ENCODE measurements around the gene ANKRD10. TPM values are rescaled to one million over a fixed set of nuclear protein-coding genes. Genes with fewer than 3 reads are reported as not detected.

The ANKRD10 gene
- total and polyA plus RNA-seq, 2 of the 8 experiments (the other 6 are each of a cell fraction or from before 2014, with no cell fraction given), result 146 to 218 TPM

DNA sequence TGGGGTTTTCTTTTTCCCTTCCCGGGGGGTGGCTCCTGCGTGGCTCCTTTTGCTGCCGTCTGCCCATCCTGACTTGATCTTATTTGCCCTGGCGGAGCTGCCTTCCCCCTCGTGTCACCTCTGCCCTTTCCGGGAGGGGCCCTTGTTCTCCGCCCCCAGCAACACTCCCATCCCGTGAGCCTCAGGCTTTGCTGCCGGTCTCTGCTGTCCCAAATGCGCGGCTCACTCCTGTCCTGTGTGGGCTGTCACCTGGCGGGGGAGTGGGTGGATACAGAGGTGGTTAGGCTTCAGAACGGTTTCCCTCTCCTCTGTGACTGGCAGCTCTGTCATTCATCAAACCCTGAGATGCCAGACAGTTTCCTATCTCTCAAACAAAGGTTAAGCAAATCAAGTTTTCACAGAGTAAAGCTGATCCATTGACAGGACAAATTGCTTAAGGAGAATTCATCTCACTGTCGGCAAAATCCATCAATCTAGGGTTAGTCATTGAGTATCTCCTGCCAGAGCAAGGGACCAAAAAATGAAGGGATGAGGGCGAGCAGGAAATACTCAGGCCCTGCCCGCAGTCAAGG, 84.0 kb downstream of the ANKRD10 start:
- no peak overlapping the region for H2AFZ ChIP-seq (ENCODE audit: low read length)
- H3K56ac ChIP-seq (replicated peaks; ENCODE audit: insufficient read length, low read depth, low read length), result no peak overlapping the region
- FAIRE-seq (no peak), DNase-seq (ENCODE audit: low read depth in 1 of 2, low spot score in 2 of 2) (no peak)
- H3K27ac ChIP-seq (ENCODE audit: low read depth, low read length), result no peak overlapping the region
- H2BK120ac ChIP-seq (replicated peaks; ENCODE audit: low read depth, low read length), result no peak overlapping the region
- H2BK20ac ChIP-seq (ENCODE audit: low read length), result no peak overlapping the region
- no peaks in the 10 kb centered on the region for H3K23me2 ChIP-seq (ENCODE audit: low read depth, low read length)
- no peak overlapping the region for H3K23ac ChIP-seq (ENCODE audit: insufficient read length)
- peaks cover 0 to 1% of the 10 kb centered on the region in 2 experiments for H4K20me1 ChIP-seq (replicated peaks in 1 of 2; ENCODE audit: control insufficient read depth in 1 of 2, insufficient read depth in 2 of 2, low read length in 2 of 2)
- ChIA-PET CTCF (ENCODE audit: partially characterized antibody) (interaction anchor here (1.0 kb wide), 1 partner anchor 16 kb away, joined by 3 read pairs; no protein-coding TSS in a partner anchor), POLR2A (ENCODE audit: partially characterized antibody) (no interaction called here)
- H3K4me2 ChIP-seq (ENCODE audit: insufficient read depth in 1 of 2, low read depth in 2 of 2, low read length in 2 of 2), result no peak overlapping the region
- H4K91ac ChIP-seq (replicated peaks; ENCODE audit: insufficient read length, low read length), result no peak overlapping the region
- H3K18ac ChIP-seq (ENCODE audit: extremely low read depth, low read length), result no peak overlapping the region
- no peak overlapping the region for H3K14ac ChIP-seq (ENCODE audit: insufficient read length)
- no peak overlapping the region for H3K4me3 ChIP-seq (ENCODE audit: extremely low read depth in 1 of 4, insufficient read depth in 2 of 4, low read depth in 3 of 4, low read length in 4 of 4)
- H3K79me1 ChIP-seq (ENCODE audit: low read depth, low read length), result no peaks in the 10 kb centered on the region
- no peak overlapping the region for H2BK15ac ChIP-seq (ENCODE audit: low read length)
- H3K4ac ChIP-seq (replicated peaks; ENCODE audit: insufficient read length, low read depth, low read length), result no peak overlapping the region
- no peaks in the 10 kb centered on the region for H3K4me1 ChIP-seq (replicated peaks in 1 of 4; ENCODE audit: control insufficient read depth in 3 of 4, insufficient read depth in 4 of 4, low read length in 3 of 4)
- H2BK5ac ChIP-seq (ENCODE audit: low read depth, low read length), result no peak overlapping the region
- H3K27me3 ChIP-seq (replicated peaks in 1 of 4; ENCODE audit: control insufficient read depth in 3 of 4, extremely low read depth in 1 of 4, insufficient read depth in 3 of 4, low read length in 3 of 4), result no peaks in the 10 kb centered on the region; a peak in 1 of 7 replicates
- 90% methylated on average over 15 of the region's 16 CpGs; no CpG with 5 or more reads in 1 of the 2 experiments for WGBS, 2 experiments (ENCODE audit: extremely low coverage in 1 of 2, insufficient coverage in 1 of 2, insufficient read length in 1 of 2, insufficient replicate concordance in 2 of 2, low coverage in 1 of 2, low lambda C conversion rate in 2 of 2, missing lambda C conversion rate in 1 of 2)
- TF ChIP-seq, protein P1, sequence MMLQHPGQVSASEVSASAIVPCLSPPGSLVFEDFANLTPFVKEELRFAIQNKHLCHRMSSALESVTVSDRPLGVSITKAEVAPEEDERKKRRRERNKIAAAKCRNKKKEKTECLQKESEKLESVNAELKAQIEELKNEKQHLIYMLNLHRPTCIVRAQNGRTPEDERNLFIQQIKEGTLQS (IDR thresholded peaks at IDR 0.05; ENCODE audit: insufficient read depth, low read depth, low read length), result no peak
- TF ChIP-seq KDM5A (IDR thresholded peaks at IDR 0.05; ENCODE audit: low read length), result no peak
- no peak for TF ChIP-seq SIRT6 (IDR thresholded peaks at IDR 0.05; ENCODE audit: low read length)
- no peak for TF ChIP-seq TEAD4 (IDR thresholded peaks at IDR 0.05; ENCODE audit: low read depth, low read length)
- no peak overlapping the region for H4K5ac ChIP-seq (ENCODE audit: insufficient read length, low read depth, low read length)
- H3K9ac ChIP-seq (replicated peaks in 1 of 4; ENCODE audit: extremely low read depth in 1 of 4, low read depth in 3 of 4, low read length in 3 of 4), result no peak overlapping the region
- H3K9me3 ChIP-seq (ENCODE audit: insufficient read depth in 2 of 2, low read depth in 1 of 2, low read length in 1 of 2), result no peaks in the 10 kb centered on the region
- no peak overlapping the region; the same call in 1 of the 2 replicates for H4K8ac ChIP-seq (ENCODE audit: extremely low read depth, insufficient read depth, low read length)
- no peaks in the 10 kb centered on the region for H3K79me2 ChIP-seq (ENCODE audit: control insufficient read depth in 1 of 2, insufficient read depth in 2 of 2, low read length in 2 of 2)
- H3K36me3 ChIP-seq (ENCODE audit: control insufficient read depth in 2 of 4, insufficient read depth in 4 of 4, low read length in 3 of 4), result no peaks in the 10 kb centered on the region
- no peak overlapping the region for H2AK5ac ChIP-seq (ENCODE audit: low read depth, low read length)
- H2BK12ac ChIP-seq (ENCODE audit: low read depth, low read length), result no peak overlapping the region

Data from H1 (cell line).